H1 (cell line): ENCODE measurements around the gene SCN2B. TPM values are rescaled to one million over a fixed set of nuclear protein-coding genes. Genes with fewer than 3 reads are reported as not detected.

Experiments used
- polyA plus RNA-seq, 7 experiments: library from polyadenylated mRNA; depleted of rRNA in 3 of 7; stranded (reverse) in 5 of 7; unstranded in 2 of 7; fragments of >200 nt in 5 of 7; fragments of 200-250 nt in 2 of 7; gene quantifications; 1 replicate in 5 of 7; 2 replicates in 1 of 7; 4 replicates in 1 of 7; pipeline versions ENCODE4 v1.2.1 to v1.2.3, GENCODE V29; 2011 to 2013; ENCODE audit warnings: missing spikeins in 2 of 7, mixed read lengths in 2 of 7
- total RNA-seq: library from RNA; stranded (reverse); fragmentation: NEBNext Ultra II Directional; extraction: Animal tissue kit (Norgen Biotek cat#: 25700); gene quantifications from 2 replicates; pipeline ENCODE4 v1.2.1, GENCODE V29; 2021
- TF ChIP-seq, protein P1 (sequence below): fragments of 300-600 bp; sonication (generic); IDR thresholded peaks from 2 replicates; pipeline ENCODE4 v1.7.1; 2012; ENCODE audit warnings: low read length, moderate library complexity, mild to moderate bottlenecking, inconsistent platforms; ENCODE audit not compliant: insufficient replicate concordance

Gene SCN2B
- total and polyA plus RNA-seq, 2 of the 8 experiments (the other 6 are each of a cell fraction or from before 2014, with no cell fraction given): 0.14 to 0.24 TPM

DNA sequence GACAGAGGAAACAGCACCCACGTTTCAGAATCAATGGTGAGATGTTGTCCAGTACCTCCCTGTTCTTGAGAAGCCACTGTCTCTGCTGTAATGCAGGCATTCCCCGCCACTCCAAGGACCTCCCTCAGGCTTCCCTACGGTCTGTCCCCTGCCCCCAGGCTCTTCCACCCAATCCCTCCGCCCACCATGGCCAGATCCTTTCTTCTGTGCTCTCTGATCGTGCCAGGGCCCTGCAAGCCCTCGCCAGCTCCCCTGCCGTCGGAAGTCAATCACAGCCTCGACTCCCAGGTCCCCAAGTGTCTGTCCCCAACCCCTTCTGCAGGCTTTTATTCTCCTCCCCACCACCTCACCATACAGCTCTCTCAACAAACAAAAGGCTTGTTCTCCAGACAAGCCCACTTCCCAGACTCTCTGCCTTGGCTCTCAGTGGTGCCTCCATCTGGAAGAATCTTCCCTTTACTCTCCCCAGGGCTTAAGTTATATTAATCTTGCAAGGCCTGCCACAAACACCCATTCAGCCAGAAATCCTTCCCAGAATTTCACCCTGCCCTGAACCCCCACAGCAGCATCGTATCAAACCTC, 37.5 kb downstream of the SCN2B start (continued):
- TF ChIP-seq, protein P1, sequence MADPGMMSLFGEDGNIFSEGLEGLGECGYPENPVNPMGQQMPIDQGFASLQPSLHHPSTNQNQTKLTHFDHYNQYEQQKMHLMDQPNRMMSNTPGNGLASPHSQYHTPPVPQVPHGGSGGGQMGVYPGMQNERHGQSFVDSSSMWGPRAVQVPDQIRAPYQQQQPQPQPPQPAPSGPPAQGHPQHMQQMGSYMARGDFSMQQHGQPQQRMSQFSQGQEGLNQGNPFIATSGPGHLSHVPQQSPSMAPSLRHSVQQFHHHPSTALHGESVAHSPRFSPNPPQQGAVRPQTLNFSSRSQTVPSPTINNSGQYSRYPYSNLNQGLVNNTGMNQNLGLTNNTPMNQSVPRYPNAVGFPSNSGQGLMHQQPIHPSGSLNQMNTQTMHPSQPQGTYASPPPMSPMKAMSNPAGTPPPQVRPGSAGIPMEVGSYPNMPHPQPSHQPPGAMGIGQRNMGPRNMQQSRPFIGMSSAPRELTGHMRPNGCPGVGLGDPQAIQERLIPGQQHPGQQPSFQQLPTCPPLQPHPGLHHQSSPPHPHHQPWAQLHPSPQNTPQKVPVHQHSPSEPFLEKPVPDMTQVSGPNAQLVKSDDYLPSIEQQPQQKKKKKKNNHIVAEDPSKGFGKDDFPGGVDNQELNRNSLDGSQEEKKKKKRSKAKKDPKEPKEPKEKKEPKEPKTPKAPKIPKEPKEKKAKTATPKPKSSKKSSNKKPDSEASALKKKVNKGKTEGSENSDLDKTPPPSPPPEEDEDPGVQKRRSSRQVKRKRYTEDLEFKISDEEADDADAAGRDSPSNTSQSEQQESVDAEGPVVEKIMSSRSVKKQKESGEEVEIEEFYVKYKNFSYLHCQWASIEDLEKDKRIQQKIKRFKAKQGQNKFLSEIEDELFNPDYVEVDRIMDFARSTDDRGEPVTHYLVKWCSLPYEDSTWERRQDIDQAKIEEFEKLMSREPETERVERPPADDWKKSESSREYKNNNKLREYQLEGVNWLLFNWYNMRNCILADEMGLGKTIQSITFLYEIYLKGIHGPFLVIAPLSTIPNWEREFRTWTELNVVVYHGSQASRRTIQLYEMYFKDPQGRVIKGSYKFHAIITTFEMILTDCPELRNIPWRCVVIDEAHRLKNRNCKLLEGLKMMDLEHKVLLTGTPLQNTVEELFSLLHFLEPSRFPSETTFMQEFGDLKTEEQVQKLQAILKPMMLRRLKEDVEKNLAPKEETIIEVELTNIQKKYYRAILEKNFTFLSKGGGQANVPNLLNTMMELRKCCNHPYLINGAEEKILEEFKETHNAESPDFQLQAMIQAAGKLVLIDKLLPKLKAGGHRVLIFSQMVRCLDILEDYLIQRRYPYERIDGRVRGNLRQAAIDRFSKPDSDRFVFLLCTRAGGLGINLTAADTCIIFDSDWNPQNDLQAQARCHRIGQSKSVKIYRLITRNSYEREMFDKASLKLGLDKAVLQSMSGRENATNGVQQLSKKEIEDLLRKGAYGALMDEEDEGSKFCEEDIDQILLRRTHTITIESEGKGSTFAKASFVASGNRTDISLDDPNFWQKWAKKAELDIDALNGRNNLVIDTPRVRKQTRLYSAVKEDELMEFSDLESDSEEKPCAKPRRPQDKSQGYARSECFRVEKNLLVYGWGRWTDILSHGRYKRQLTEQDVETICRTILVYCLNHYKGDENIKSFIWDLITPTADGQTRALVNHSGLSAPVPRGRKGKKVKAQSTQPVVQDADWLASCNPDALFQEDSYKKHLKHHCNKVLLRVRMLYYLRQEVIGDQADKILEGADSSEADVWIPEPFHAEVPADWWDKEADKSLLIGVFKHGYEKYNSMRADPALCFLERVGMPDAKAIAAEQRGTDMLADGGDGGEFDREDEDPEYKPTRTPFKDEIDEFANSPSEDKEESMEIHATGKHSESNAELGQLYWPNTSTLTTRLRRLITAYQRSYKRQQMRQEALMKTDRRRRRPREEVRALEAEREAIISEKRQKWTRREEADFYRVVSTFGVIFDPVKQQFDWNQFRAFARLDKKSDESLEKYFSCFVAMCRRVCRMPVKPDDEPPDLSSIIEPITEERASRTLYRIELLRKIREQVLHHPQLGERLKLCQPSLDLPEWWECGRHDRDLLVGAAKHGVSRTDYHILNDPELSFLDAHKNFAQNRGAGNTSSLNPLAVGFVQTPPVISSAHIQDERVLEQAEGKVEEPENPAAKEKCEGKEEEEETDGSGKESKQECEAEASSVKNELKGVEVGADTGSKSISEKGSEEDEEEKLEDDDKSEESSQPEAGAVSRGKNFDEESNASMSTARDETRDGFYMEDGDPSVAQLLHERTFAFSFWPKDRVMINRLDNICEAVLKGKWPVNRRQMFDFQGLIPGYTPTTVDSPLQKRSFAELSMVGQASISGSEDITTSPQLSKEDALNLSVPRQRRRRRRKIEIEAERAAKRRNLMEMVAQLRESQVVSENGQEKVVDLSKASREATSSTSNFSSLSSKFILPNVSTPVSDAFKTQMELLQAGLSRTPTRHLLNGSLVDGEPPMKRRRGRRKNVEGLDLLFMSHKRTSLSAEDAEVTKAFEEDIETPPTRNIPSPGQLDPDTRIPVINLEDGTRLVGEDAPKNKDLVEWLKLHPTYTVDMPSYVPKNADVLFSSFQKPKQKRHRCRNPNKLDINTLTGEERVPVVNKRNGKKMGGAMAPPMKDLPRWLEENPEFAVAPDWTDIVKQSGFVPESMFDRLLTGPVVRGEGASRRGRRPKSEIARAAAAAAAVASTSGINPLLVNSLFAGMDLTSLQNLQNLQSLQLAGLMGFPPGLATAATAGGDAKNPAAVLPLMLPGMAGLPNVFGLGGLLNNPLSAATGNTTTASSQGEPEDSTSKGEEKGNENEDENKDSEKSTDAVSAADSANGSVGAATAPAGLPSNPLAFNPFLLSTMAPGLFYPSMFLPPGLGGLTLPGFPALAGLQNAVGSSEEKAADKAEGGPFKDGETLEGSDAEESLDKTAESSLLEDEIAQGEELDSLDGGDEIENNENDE: no peak
